ENCODE measurements around the gene PHACTR2. TPM values are rescaled to one million over a fixed set of nuclear protein-coding genes. Genes with fewer than 3 reads are reported as not detected.
"Not testable (repeated sequence)": the region's sequence is repeated elsewhere in the genome, so short reads cannot be mapped to it uniquely, and the experiment has no call there.

PHACTR2 gene
- total RNA-seq = 121 and 133 TPM in 2 replicates

GRCh38 chr6:143677891-143678791 is at the start of gene PHACTR2:
Gene PHACTR2, plus strand, starts transcription at chr6:143677965. Its CDS starts 199 bp downstream, at chr6:143678164.
- DNase-seq (ENCODE audit: extremely low read depth, low read depth, low spot score) = no peak

GRCh38 chr6:143629104-143630080 is 48.4 kb upstream of the PHACTR2 start:
- DNase-seq (ENCODE audit: extremely low read depth, low read depth, low spot score) = no peak

GRCh38 chr6:143631196-143631595 is 46.6 kb upstream of the PHACTR2 start:
- not testable (repeated sequence) for DNase-seq (ENCODE audit: extremely low read depth, low read depth, low spot score)

- no peak for DNase-seq (ENCODE audit: extremely low read depth, low read depth, low spot score)
Measured at GRCh38 chr6:143632894-143633293, 44.9 kb upstream of the PHACTR2 start.

GRCh38 chr6:143634486-143634885 is 43.3 kb upstream of the PHACTR2 start:
- no peak for DNase-seq (ENCODE audit: extremely low read depth, low read depth, low spot score)

- no peak for DNase-seq (ENCODE audit: extremely low read depth, low read depth, low spot score)
Measured at GRCh38 chr6:143637691-143638090, 40.1 kb upstream of the PHACTR2 start.

- no peak for DNase-seq (ENCODE audit: extremely low read depth, low read depth, low spot score)
Measured at GRCh38 chr6:143642403-143642802, 35.4 kb upstream of the PHACTR2 start.

- DNase-seq (ENCODE audit: extremely low read depth, low read depth, low spot score) = no peak
Measured at GRCh38 chr6:143647191-143647590, 30.6 kb upstream of the PHACTR2 start.

- no peak for DNase-seq (ENCODE audit: extremely low read depth, low read depth, low spot score)
Measured at GRCh38 chr6:143647732-143648131, 30.0 kb upstream of the PHACTR2 start.

GRCh38 chr6:143649319-143649718 is 28.4 kb upstream of the PHACTR2 start:
- DNase-seq (ENCODE audit: extremely low read depth, low read depth, low spot score) = not testable (repeated sequence)

GRCh38 chr6:143651328-143651727 is 26.4 kb upstream of the PHACTR2 start:
- not testable (repeated sequence) for DNase-seq (ENCODE audit: extremely low read depth, low read depth, low spot score)

- DNase-seq (ENCODE audit: extremely low read depth, low read depth, low spot score) = no peak
Measured at GRCh38 chr6:143652841-143653331, 24.9 kb upstream of the PHACTR2 start.

- DNase-seq (ENCODE audit: extremely low read depth, low read depth, low spot score) = no peak
Measured at GRCh38 chr6:143655541-143655940, 22.2 kb upstream of the PHACTR2 start.

GRCh38 chr6:143656026-143656425 is 21.7 kb upstream of the PHACTR2 start:
- no peak for DNase-seq (ENCODE audit: extremely low read depth, low read depth, low spot score)

GRCh38 chr6:143657809-143658208 is 20.0 kb upstream of the PHACTR2 start:
- no peak for DNase-seq (ENCODE audit: extremely low read depth, low read depth, low spot score)

GRCh38 chr6:143660170-143660569 is 17.6 kb upstream of the PHACTR2 start:
- DNase-seq (ENCODE audit: extremely low read depth, low read depth, low spot score) = not testable (repeated sequence)

- no peak for DNase-seq (ENCODE audit: extremely low read depth, low read depth, low spot score)
Measured at GRCh38 chr6:143664171-143664570, 13.6 kb upstream of the PHACTR2 start.

- not testable (repeated sequence) for DNase-seq (ENCODE audit: extremely low read depth, low read depth, low spot score)
Measured at GRCh38 chr6:143666007-143666406, 11.8 kb upstream of the PHACTR2 start.

- not testable (repeated sequence) for DNase-seq (ENCODE audit: extremely low read depth, low read depth, low spot score)
Measured at GRCh38 chr6:143669483-143669882, 8.3 kb upstream of the PHACTR2 start.

- no peak for DNase-seq (ENCODE audit: extremely low read depth, low read depth, low spot score)
Measured at GRCh38 chr6:143673669-143674068, 4.1 kb upstream of the PHACTR2 start.
